Measurements from ENCODE around the gene PCBP4. TPM values are rescaled to one million over a fixed set of nuclear protein-coding genes. Genes with fewer than 3 reads are reported as not detected.

The PCBP4 gene
- total RNA-seq, 1 experiment from 2014 or later = 7.8 TPM

DNA sequence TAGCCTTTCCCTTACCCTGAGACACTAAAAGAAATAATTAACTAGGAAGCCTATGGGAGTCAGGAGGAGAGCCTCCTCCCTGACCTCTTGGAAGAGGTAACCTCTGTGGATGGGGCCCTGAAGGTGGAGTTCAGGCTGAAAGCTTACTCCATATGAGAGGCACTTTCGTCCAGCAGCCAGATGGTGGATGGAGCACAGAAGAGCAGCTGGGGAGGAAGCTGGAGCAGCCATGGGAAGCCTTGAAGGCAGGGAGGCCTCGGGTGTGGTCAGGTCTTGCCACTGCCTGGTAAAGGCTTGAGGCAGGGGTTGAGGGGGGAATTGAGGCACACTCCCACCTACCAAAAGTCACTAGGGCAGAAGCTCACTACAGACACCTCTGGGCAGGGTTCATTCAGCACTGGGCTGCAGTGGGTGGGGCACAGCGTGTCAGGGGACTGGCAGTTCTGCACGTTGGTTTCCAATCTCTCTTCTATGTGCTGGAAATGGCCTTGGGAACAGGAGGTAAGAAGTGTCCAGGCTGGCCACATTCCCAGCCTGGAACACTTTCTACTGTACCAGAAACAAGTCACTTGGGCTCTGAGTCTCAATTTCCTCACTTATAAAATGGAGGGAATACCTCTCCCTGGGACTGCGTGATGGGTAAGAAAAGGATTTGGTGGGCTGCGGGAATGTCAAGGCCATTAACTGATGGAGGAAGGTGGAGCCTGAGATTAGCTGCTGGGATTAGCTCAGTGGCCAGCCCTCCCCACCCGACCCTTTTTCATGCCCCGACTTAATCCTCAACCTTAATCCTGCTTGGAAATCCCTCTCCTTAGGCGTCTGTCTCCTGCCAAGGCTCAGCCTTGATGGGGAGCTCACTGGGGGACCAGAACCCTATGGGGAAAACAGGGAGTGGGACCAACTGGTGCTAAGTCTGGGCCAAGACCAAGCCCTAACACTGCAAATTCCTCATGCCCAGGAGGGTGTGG is 5.4 kb downstream of the PCBP4 start:
- no peak for DNase-seq (ENCODE audit: low read depth)
- in situ Hi-C loops (cut with HindIII; ENCODE audit: low pct_unique_long_range_greater_than_20kb, low sequenced_read_pairs) = no loop called here

- no peak for DNase-seq (ENCODE audit: low read depth)
- in situ Hi-C loops (cut with HindIII; ENCODE audit: low pct_unique_long_range_greater_than_20kb, low sequenced_read_pairs) = no loop called here
Observed at GRCh38 chr3:51961011-51961410, 6.2 kb downstream of the PCBP4 start.

- in situ Hi-C loops (cut with HindIII; ENCODE audit: low pct_unique_long_range_greater_than_20kb, low sequenced_read_pairs) = no loop called here
- DNase-seq (ENCODE audit: low read depth) = no peak
Observed at GRCh38 chr3:51960386-51960785, 6.9 kb downstream of the PCBP4 start.

DNA sequence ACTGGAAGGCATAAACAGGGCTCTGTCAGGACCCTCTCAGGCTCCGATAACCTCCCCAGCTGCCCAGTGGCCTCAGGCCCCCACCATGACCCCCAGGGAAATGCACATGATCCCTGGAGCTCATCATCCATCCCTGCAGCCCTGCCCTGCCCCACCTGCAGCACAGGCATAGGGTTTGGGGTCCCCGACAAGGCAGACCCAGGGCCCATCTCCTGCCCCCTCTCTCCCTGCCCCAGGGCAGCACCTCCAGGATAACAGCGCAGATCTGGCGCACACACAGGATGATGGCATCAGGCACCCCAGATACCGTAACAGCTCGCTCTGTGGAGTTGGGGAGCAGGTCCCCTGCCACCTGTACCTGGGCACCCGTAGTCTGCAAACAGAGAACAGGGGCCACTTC is 7.6 kb downstream of the PCBP4 start:
- no peak for DNase-seq (ENCODE audit: low read depth)
- in situ Hi-C loops (cut with HindIII; ENCODE audit: low pct_unique_long_range_greater_than_20kb, low sequenced_read_pairs) = no loop called here

DNA sequence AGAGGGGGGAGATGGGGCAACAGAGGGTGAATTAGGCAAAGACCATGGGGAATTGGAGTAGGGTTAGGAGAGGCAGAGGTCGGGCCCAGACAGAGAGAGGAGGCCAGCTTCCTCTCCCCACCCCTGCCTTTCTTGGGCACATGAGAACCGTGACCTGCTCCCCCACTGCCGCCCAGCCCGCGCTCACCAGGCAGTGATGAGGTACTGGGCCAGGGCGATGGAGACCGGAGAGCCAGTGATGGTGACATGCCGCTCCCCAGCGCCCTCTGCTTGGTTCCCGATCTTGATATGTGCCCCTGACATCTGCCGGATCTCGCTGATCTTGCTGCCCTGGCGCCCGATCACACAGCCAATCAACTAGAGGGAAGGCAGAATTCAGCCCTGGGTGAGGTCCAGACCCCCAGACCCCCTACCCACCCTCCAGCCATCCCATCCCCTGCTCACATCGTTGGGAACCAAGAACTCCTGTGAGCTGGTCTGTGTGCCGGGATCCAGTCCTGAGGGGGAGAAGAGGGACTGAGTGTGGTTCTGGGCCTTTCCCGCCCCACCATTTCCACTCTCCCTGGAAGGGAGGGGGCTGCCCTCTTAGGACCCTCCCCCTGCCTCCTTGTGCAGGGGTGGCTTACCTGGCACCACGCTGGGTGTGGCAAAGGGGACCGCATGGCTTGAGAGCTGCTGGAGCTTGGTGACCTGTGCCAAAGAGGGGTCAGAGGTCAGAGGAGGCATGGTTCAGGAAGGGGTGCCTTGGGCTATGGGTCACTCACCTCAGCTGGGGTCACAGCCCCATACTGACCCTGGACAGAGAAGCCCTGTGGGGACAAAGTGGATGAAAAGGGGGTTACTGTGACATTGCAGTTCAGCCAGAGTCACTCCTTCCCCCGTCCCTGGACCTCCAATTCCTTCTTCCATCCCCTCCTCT is 8.4 kb downstream of the PCBP4 start:
- in situ Hi-C loops (cut with HindIII; ENCODE audit: low pct_unique_long_range_greater_than_20kb, low sequenced_read_pairs) = no loop called here
- DNase-seq (ENCODE audit: low read depth) = no peak

- in situ Hi-C loops (cut with HindIII; ENCODE audit: low pct_unique_long_range_greater_than_20kb, low sequenced_read_pairs) = no loop called here
- no peak for DNase-seq (ENCODE audit: low read depth)
Observed at GRCh38 chr3:51957520-51958205, 9.6 kb downstream of the PCBP4 start.

GRCh38 chr3:51955893-51956770 is 11.1 kb downstream of the PCBP4 start:
- no peak for DNase-seq (ENCODE audit: low read depth)
- in situ Hi-C loops (cut with HindIII; ENCODE audit: low pct_unique_long_range_greater_than_20kb, low sequenced_read_pairs) = no loop called here

- in situ Hi-C loops (cut with HindIII; ENCODE audit: low pct_unique_long_range_greater_than_20kb, low sequenced_read_pairs) = no loop called here
- no peak for DNase-seq (ENCODE audit: low read depth)
Observed at GRCh38 chr3:51955175-51955892, 11.9 kb downstream of the PCBP4 start, which contains the start of gene GPR62. Gene GPR62 (plus strand): TSS chr3:51955381. CDS start chr3:51955653, 272 bp downstream.

DNA sequence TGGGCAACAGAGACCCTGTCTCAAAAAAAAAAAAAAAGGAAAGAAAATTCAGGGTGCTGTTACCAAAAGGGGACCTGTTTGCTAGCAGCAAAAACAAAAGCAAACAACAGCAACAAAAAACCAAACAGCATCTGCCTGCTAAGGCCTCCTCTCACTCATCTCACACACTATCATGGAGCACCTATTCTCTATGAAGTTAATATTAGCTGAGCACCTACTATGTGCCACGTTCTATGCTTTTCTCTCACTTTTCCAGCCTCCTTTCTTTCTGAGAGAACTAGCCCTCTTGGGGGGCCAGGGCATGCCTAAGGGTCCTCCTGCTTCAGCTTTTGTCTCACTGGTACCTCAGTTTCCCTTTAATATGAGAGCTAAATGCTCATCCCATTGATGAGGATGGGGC is 12.5 kb downstream of the PCBP4 start:
- no peak for DNase-seq (ENCODE audit: low read depth)
- in situ Hi-C loops (cut with HindIII; ENCODE audit: low pct_unique_long_range_greater_than_20kb, low sequenced_read_pairs) = no loop called here

DNA sequence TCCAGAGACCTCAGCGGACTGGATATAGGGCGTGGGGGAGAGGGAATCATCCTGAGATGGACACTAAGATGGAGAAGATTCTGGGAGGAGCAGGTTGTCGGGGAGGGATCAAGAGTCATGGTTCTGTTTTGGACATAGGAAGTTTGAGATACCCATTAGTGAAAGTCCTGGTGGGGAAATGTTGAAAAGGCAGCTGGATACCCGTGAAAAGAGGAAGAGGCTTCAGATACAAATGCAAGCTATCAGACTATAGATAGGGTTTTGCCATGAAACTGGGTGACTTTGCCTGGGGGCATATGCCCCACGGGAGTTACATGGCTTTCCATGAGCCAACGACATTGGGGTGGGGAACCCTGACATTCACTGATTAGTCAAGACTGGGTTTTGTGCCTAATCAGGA is 13.1 kb downstream of the PCBP4 start:
- DNase-seq (ENCODE audit: low read depth) = no peak
- in situ Hi-C loops (cut with HindIII; ENCODE audit: low pct_unique_long_range_greater_than_20kb, low sequenced_read_pairs) = no loop called here

- DNase-seq (ENCODE audit: low read depth) = no peak
- in situ Hi-C loops (cut with HindIII; ENCODE audit: low pct_unique_long_range_greater_than_20kb, low sequenced_read_pairs) = no loop called here
Observed at GRCh38 chr3:51953445-51953844, 13.8 kb downstream of the PCBP4 start.

GRCh38 chr3:51950899-51951298 is 16.4 kb downstream of the PCBP4 start:
- in situ Hi-C loops (cut with HindIII; ENCODE audit: low pct_unique_long_range_greater_than_20kb, low sequenced_read_pairs) = no loop called here
- DNase-seq (ENCODE audit: low read depth) = no peak

DNA sequence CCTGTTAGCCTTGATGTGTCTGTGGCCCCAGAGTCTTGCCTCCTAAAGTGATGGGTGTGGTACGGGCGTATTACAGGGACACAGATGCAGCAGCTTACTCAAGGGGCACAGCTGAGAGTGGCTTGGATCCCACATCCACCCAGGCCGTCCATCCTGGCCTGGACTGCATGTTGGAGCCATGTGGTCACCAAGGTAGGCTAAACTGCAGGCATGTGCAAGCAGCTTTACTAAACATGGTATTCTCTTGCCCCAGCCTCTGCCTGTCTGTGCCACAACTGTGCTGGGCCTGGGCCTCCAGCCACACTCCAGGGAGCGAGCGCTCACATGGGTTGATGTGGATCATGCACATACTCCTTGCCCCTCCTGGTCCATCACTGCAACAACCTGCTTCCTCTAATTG is 18.1 kb downstream of the PCBP4 start:
- in situ Hi-C loops (cut with HindIII; ENCODE audit: low pct_unique_long_range_greater_than_20kb, low sequenced_read_pairs) = no loop called here
- DNase-seq (ENCODE audit: low read depth) = no peak

- in situ Hi-C loops (cut with HindIII; ENCODE audit: low pct_unique_long_range_greater_than_20kb, low sequenced_read_pairs) = no loop called here
- DNase-seq (ENCODE audit: low read depth) = no peak
Observed at GRCh38 chr3:51948016-51948580, 19.2 kb downstream of the PCBP4 start.

- in situ Hi-C loops (cut with HindIII; ENCODE audit: low pct_unique_long_range_greater_than_20kb, low sequenced_read_pairs) = no loop called here
- no peak for DNase-seq (ENCODE audit: low read depth)
Observed at GRCh38 chr3:51947215-51947900, 19.9 kb downstream of the PCBP4 start.

DNA sequence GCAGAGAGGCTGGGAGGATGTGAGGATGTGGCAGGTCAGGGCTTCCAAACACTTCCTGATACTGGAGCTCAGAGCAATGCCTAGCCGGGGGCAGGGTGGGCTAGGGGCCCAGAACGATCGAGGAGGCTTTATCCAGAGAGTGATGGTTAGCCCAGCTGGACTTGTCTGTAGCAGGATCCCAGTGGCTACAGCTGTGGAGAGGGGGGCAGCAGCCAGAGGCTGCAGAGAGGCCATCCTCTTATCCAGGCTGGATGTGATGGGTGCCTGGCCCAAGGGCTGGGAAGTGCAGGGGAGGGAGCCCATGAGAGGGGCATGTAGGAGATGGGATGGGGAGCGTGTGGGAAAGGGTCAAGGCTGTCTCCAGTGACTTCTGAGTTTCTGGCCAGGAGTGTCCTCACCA is 20.5 kb downstream of the PCBP4 start:
- no peak for DNase-seq (ENCODE audit: low read depth)
- in situ Hi-C loops (cut with HindIII; ENCODE audit: low pct_unique_long_range_greater_than_20kb, low sequenced_read_pairs) = no loop called here
